Skin epidermis (tissue), 12 donors: ENCODE measurements around the gene SCGB1A1.
A peak's percentile ranks its signal among the peaks of the same experiment; 100 is the strongest.

Experiments
- H3K27ac ChIP-seq, 21 experiments: fragments of 200-600 bp; sonication (generic) in 11 of 21; one replicate each; pipeline ENCODE4 v1.5.0; 2020; ENCODE audit warnings: mild to moderate bottlenecking in 3 of 21, inconsistent platforms in 2 of 21, moderate library complexity in 2 of 21
- H3K4me3 ChIP-seq, 7 experiments: fragments of 200-600 bp; sonication (generic) in 2 of 7; one replicate each; pipeline ENCODE4 v1.5.0; 2020; ENCODE audit warnings: inconsistent platforms in 2 of 7, mild to moderate bottlenecking in 2 of 7, moderate library complexity in 1 of 7

The SCGB1A1 gene

DNA sequence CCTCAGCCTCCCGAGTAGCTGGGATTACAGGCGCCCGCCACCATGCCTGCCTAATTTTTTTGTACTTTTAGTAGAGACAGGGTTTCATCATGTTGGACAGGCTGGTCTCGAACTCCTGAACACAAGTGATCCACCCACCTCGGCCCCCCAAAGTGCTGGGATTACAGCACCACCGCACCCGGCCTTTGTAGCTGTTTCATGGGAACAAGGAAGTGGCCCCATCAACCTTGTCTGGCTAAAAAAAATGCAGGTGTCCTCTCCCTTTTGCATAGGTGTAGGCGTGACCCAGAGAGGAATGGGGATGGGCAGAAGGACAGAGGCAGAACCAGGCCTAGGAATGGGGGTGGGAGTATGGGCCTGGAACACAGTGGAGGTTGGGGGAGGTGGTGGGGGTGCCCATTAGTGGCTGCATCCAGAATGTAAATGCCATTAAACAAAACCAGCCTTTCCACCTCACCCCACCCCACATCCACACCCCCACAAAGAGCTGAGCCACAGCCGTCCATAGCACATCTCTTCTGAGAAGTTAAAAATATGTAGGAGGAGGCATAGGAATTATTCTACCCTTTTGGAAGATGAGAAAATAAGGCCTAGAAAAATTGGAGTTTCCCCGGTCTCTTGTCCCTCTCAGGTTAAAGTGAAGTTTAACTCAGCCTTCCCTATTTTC is 22.8 kb upstream of the SCGB1A1 start:
- Histone ChIP-seq H3K4me3 (no peak overlapping the region), H3K27ac (peak overlapping the region in 5 of 21 experiments; percentile 21 to 32 (median 30))

DNA sequence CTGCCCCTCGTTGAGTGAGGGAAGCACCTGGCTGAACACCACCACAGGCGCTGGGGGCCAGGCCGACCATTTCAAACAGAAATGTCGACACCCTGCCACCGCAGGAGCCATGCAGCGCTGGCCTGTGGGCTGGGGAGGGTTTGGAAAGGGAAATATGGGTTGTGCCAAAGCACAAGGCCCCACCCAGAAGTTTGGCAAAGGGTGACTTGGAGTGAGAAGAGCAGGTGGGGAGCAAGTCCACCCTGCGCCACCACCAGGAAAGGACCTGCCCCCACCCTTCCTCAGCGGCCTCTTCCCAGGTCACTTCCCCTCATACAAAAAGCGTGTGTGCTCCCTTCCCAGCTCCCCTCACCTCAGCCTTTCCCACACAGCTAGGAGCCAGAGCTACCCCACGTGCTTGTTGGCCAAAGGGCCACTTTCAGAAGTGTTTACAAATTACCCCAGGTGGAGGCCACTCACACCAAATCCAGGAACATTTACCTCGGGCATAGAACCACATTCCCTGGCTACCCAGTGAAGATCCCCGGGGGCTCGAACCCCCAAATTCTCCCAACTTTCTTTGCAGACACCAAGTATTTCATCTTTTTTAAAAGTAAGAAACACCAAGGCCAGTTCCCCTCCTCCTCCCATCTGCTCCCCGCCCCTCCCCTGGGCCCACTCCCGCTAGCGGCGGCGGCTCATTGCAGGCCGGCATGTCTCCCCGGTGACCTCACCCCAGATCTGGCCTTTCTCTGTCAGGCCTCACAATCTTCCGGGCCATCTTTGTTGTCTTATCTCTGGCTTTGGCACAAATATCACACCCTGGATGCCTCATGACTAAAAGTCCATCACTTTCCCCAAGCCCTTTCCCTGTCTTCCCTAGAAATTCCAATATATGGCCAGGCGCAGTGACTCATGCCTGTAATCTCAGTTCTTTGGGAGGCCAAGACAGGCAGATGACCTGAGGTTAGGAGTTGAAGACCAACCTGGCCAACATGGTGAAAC is 20.5 kb upstream of the SCGB1A1 start:
- Histone ChIP-seq H3K4me3 (no peak overlapping the region), H3K27ac (peak overlapping the region in 16 of 21 experiments; percentile 9 to 85 (median 69))

GRCh38 chr11:62399172-62399877 is 19.5 kb upstream of the SCGB1A1 start:
- Histone ChIP-seq H3K4me3 (no peak overlapping the region), H3K27ac (peak overlapping the region in 19 of 21 experiments; percentile 9 to 85 (median 80))

DNA sequence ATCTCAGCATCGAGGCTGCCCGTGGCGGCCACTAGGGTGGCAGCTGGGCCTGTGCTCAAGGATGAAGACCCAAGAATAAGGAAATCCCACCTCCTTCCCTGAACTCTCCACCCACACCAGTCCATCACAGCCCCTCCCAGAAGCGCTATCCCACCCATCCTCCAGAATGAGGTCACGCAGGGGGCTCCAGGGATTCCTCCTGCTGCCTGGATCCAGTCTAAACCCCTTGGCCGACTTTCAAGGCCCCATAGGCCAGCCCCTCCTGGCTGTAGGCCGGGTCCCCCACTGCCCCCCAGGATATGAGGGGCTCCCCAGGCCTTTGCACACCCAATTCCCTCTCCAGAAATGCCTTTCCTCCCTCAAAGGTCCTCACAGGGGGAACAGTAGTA is 19.0 kb upstream of the SCGB1A1 start:
- Histone ChIP-seq H3K4me3 (no peak overlapping the region), H3K27ac (peak overlapping the region in 19 of 21 experiments; percentile 9 to 85 (median 80))

GRCh38 chr11:62400281-62400680 is 18.6 kb upstream of the SCGB1A1 start:
- peak overlapping the region in 17 of 21 experiments; percentile 23 to 85 (median 81) for H3K27ac ChIP-seq
- no peak overlapping the region for H3K4me3 ChIP-seq

DNA sequence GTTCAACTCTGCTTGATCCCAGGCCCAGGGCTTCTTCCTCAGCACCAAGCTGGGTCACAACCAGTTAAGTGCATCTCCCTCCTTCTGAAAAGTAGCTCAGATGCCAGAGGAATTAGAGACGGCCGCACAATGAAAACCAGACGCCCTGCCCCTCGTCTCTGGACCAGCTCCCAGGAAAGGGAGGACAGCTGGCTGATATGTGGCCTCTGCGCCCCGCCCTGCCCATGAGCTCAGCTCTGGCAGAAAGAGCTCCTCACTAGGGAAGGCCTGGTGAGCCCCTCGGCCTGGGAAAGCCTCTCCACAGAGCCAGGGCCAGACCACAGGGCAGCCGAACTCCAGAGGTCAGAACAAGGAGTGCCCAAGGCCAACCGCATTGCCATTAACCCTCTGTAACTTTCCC is 18.1 kb upstream of the SCGB1A1 start:
- H3K4me3 ChIP-seq, result no peak overlapping the region
- peak overlapping the region in 17 of 21 experiments; percentile 11 to 85 (median 80) for H3K27ac ChIP-seq

- H3K27ac ChIP-seq, result peak overlapping the region in 19 of 21 experiments; percentile 26 to 85 (median 74)
Observed at GRCh38 chr11:62401356-62401755, 17.5 kb upstream of the SCGB1A1 start.

DNA sequence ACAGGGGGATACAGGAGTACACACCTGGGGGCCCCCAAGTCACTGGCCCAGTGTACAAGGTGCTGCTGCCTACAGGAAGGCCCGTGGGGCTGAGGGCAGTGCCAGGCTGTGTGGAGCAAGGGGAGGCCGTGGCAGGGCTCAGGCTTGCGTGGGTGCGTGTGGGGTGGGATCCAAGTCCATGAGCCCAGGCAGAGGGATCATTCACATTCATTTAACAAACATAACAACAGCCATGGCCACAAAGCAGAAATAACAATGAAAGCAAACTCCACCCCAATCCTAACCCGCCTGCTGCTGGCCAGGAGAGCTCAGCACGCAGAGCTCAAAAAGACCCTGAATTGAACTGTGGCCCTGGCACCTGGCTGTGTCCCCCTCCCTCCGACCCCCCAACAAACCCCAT is 17.0 kb upstream of the SCGB1A1 start:
- H3K27ac ChIP-seq, result peak overlapping the region in 19 of 21 experiments; percentile 26 to 85 (median 74)
- peak overlapping the region in 1 of 7 experiments; percentile 17 for H3K4me3 ChIP-seq

More at GRCh38 chr11:62401356-62401755, 17.5 kb upstream of the SCGB1A1 start:
- H3K4me3 ChIP-seq, result no peak overlapping the region

GRCh38 chr11:62402226-62402959 is 16.4 kb upstream of the SCGB1A1 start:
- Histone ChIP-seq H3K4me3 (peak overlapping the region in 1 of 7 experiments; percentile 17), H3K27ac (peak overlapping the region in 19 of 21 experiments; percentile 26 to 85 (median 74))

DNA sequence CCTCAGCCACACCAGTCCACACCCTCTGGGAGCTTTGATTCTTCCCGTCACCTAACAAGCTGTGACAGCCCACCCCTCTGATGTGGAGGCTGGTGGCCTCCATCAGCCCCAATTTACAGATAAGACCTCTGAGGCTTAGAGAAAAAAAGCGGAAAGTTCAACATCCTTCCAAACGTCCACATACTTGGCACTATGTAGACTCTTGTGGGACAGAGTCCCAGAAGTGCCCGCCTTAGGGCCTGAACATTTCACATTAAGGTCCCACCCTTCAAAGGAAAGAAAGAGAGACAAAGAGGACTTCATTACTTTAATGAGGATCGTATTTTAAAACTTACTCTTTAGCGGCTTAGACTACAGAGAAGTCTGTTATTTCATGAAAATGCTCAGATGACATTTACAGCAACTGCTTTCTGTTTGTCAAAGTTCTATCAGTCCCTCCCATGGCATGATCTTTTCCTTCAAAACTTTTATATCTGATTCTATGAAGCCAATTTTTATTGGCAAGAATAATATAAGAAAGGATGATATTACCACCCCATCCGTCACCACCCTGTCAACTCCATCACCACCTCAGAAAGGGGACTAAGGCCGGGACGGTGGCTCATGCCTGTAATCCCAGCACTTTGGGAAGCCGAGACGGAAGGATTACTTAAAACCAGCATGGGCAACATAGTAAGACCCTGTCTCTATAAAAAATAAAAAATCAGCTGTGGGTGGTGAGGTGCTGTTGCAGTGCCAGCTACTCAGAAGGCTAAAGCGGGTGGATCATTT is 15.7 kb upstream of the SCGB1A1 start:
- H3K4me3 ChIP-seq, result no peak overlapping the region
- H3K27ac ChIP-seq, result peak overlapping the region in 15 of 21 experiments; percentile 26 to 85 (median 80)

- Histone ChIP-seq H3K27ac (peak overlapping the region in 1 of 21 experiments; percentile 43), H3K4me3 (no peak overlapping the region)
Observed at GRCh38 chr11:62404435-62404834, 14.4 kb upstream of the SCGB1A1 start.

DNA sequence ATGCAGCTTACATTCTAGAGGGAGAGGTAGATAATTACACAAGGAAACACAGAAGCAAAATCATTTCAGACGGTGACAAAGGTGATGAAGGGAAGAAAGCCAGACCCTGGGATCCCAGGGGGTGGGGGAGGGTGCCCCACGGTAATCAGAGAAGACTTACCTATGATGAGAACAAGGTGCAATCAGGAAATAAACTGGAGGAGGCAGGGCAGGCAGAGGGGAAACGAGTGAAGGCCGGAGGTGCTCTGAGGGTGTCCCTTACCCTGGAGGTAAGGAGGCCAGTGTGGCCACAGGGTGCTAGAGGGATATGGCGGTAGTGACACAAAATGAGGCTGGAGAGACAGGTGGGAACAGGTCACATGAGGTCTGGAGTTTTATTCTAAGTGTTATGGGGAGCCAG is 13.9 kb upstream of the SCGB1A1 start:
- H3K27ac ChIP-seq, result no peak overlapping the region
- H3K4me3 ChIP-seq, result no peak overlapping the region

GRCh38 chr11:62406034-62406433 is 12.8 kb upstream of the SCGB1A1 start:
- no peak overlapping the region for H3K27ac ChIP-seq
- H3K4me3 ChIP-seq, result no peak overlapping the region

DNA sequence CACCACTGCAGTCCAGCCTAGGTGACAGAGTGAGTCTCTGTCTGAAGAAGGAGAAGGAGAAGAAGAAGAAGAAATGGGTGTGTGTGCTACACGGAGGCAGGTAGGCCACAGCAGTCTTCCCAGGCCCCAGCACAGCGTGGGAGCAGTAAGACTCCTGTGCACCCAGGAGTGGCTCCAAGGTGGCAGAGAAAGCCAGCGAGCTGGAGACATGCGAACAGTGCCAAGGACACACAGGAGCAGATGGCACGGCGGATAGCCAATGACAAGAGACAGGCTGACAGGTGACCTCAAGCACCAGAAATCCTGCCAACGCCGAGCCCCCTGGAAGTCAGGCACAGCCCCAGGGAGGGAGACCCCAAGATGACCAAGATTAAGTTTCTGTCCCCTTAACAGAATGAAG is 9.0 kb upstream of the SCGB1A1 start:
- Histone ChIP-seq H3K27ac (peak overlapping the region in 1 of 21 experiments; percentile 15), H3K4me3 (no peak overlapping the region)

GRCh38 chr11:62410972-62411371 is 7.9 kb upstream of the SCGB1A1 start:
- Histone ChIP-seq H3K27ac (peak overlapping the region in 12 of 21 experiments; percentile 7 to 62 (median 26)), H3K4me3 (no peak overlapping the region)

- Histone ChIP-seq H3K4me3 (no peak overlapping the region), H3K27ac (peak overlapping the region in 11 of 21 experiments; percentile 8 to 62 (median 24))
Observed at GRCh38 chr11:62411524-62411923, 7.3 kb upstream of the SCGB1A1 start.

DNA sequence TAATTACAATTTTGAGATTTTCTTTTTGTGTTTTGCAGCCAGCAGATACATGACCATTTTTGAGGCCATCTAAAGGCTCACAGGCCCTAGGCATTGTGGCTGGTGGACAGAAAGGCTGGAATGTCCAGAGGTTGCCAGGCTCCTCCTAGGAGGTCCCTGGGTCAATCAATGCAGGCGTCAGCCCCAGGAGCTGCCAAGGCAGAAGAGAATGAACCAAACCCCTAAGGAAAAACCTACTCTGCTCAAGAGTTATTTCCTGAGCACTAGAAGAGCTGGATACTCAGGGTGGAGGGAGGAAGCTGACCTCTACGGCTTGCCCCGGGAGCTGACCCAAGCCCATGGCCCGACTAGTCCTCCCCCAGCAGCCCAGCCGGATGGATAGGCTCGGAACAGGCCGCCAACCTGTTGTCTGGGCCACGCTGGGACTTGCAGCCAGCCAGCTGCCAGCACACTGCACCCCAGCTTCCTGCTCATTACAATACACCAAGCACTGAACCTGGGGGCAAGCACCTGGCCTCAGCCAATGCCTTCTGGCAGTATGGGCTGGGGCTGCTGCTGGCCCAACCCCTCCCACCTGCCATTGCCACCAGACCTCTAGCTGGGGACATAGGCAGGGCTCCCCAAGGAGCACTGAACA is 5.7 kb upstream of the SCGB1A1 start:
- Histone ChIP-seq H3K4me3 (no peak overlapping the region), H3K27ac (peak overlapping the region in 5 of 21 experiments; percentile 4 to 47 (median 22))

GRCh38 chr11:62416596-62416995 is 2.2 kb upstream of the SCGB1A1 start:
- no peak overlapping the region for H3K4me3 ChIP-seq

More at GRCh38 chr11:62416596-62416995, 2.2 kb upstream of the SCGB1A1 start:
- peak overlapping the region in 1 of 21 experiments; percentile 13 for H3K27ac ChIP-seq
